Vagina (tissue), 2 donors: ENCODE data around the gene MAP2K5.

Experiments used
- CTCF ChIP-seq, 3 experiments: fragments of 450-650 bp in 2 of 3; fragments of 200-600 bp in 1 of 3; sonication (generic) in 1 of 3; IDR thresholded peaks; one replicate each; pipeline ENCODE4 v1.5.1; 2017 to 2019; ENCODE audit warnings: antibody characterized with exemption in 3 of 3, mild to moderate bottlenecking in 2 of 3, moderate library complexity in 2 of 3
- POLR2A ChIP-seq, 2 donors: fragments of 450-650 bp; IDR thresholded peaks; one replicate each; pipeline ENCODE4 v1.6.1; 2017; ENCODE audit warnings: antibody characterized with exemption in 2 of 2, mild to moderate bottlenecking in 2 of 2, moderate library complexity in 2 of 2
- POLR2AphosphoS5 ChIP-seq, 2 donors: sonication (generic); formaldehyde crosslinking; IDR thresholded peaks; one replicate each; pipeline ENCODE4 v1.9.0; 2017; ENCODE audit warnings: antibody characterized with exemption in 2 of 2, mild to moderate bottlenecking in 2 of 2, low read depth in 1 of 2; ENCODE audit not compliant: insufficient read depth in 1 of 2

GRCh38 chr15:67508407-67508806 is 34.1 kb upstream of the MAP2K5 start:
- TF ChIP-seq CTCF (IDR thresholded peaks at IDR 0.05) (no peak), POLR2A (IDR thresholded peaks at IDR 0.05) (no peak), POLR2AphosphoS5 (IDR thresholded peaks at IDR 0.05; ENCODE audit: insufficient read depth in 1 of 2, low read depth in 1 of 2) (no peak)
